ENCODE measurements around the gene TPT1.
A peak's percentile ranks its signal among the peaks of the same experiment; 100 is the strongest.
"Not testable (repeated sequence)": the region's sequence is repeated elsewhere in the genome, so short reads cannot be mapped to it uniquely, and the experiment has no call there.

TPT1 gene

DNA sequence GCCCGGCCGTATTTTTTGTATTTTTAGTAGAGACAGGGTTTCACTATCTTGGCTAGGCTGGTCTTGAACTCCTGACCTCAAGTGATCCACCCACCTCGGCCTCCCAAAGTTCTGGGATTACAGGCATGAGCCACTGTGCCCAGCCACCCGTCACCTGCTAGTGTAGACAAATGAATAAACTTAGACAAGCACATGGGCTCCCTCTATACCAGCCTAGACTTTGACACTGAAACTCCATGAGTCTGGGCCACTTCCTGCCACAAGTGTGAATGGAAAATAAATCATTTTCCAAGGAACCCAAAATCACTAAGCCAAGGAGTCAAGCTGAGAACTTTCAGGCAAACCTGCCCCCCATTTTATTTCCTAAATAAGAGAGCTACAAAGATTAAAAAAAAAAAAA lies 27.0 kb upstream of the TPT1 start:
- DNase-seq (ENCODE audit: low read depth in 4 of 4, low spot score in 1 of 4): no peak

DNA sequence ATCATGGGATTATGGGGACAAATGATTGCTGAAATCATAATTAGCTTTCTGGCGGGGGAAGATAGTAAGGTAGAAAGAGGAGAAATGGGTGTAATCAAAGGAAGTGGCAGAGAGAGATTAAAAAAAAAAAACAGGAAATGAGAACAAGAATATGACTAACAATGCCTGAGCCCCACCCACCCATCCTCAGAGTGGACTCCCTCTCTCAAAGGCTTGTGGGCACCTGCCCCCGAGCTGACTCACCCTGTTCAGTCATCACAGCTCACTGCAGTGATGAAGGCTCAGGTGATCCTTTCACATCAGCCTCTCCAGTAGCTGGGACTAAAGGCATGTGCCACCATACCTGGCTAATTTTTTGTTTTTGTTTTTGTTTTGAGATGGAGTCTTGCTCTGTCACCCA lies 26.4 kb upstream of the TPT1 start:
- peak; percentile 65 to 88 (median 77) for DNase-seq (ENCODE audit: low read depth in 4 of 4, low spot score in 1 of 4)

DNA sequence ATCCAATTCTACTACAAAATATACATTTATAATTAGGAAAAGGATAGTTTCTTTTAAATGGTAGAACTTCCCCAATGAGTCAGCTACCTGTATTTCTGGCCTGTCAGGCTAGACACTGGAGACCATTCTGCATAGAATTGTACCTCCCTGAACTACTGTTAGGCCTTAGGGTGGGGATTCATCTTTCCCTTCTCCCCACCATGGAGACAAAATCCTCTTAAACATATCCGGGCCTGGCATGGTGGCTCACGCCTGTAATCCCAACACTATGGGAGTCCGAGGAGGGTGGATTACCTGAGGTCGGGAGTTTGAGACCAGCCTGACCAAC lies 24.5 kb upstream of the TPT1 start:
- DNase-seq (ENCODE audit: low read depth in 4 of 4, low spot score in 1 of 4): no peak

DNA sequence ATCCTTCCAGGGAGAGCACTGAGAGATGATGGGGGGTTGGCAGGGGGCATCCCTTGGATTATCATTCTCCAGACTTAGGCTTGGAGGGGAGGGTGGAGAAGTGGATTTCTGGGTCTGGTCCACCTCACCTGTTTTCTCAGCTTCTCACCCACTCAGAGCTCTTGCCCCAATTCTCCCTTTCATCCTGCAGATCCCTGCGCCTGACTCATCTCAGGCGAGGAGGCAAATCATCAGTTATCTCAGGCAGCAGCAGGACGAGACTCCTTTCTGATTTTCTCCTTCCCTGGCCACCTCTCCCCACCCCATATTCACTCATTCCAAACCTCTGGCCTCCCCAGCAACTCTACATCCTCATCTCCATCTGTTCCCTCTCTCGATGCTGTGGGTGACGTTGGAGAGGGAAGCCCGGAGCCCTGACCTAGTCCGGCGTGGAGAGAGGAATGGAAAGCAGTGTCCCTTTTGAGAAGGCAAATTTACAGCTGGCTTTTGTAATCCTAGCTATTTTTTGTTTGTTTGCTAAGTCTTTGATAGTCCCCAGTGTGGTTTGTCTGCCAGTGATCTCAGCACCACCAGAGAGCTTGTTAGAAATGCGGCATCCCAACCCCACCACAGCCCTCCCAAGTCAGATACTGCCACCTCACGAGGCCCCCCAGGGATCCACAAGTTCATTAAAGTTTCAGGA lies 24.0 kb upstream of the TPT1 start:
- DNase-seq (ENCODE audit: low read depth in 4 of 4, low spot score in 1 of 4): no peak

DNA sequence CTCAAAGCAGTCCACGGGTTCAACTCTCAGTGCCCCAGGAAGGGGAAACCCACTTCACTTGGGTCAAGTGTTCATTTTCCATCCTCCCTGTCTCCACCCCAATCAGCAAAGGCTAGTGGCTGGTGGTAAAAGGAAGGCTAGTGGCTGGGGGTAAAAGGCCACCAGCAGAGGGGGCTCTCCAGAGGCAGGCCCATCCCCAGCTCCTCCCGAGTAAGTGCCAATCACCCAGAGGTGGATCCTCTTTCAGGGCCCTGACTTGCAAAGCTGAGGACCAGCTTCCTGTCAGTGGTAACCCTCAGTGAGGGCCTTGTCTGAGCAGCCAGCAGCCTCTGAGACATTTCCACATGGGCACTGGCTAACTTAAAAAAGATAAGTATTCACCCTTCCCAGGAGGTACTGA lies 22.0 kb upstream of the TPT1 start:
- no peak for DNase-seq (ENCODE audit: low read depth in 4 of 4, low spot score in 1 of 4)

DNA sequence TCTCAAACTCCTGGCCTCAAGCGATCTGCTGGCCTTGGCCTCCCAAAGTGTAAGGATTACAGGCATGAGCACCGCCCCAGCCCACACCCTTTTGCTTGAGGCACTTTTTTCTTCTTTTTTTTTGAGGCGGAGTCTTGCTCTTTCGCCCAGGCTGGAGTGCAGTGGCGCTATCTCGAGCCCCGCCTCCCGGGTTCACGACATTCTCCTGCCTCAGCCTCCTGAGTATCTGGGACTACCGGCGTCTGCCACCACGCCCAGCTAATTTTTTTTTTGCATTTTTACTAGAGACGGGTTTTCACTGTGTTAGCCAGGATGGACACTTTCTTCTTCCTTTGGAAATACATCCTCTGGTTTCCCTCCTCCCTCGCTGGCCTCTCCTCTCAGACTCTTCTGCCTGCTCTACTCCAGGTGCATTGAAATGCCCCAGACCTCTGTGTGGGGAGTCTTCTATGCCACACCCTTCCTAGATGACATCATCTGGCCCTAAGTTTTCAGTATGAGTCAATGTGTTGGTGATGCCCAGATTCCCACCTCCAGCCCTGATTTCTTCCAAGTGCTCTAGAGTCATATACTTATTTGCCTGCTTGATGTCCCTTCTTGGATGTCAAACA lies 20.7 kb upstream of the TPT1 start:
- DNase-seq (ENCODE audit: low read depth in 4 of 4, low spot score in 1 of 4): no peak

DNA sequence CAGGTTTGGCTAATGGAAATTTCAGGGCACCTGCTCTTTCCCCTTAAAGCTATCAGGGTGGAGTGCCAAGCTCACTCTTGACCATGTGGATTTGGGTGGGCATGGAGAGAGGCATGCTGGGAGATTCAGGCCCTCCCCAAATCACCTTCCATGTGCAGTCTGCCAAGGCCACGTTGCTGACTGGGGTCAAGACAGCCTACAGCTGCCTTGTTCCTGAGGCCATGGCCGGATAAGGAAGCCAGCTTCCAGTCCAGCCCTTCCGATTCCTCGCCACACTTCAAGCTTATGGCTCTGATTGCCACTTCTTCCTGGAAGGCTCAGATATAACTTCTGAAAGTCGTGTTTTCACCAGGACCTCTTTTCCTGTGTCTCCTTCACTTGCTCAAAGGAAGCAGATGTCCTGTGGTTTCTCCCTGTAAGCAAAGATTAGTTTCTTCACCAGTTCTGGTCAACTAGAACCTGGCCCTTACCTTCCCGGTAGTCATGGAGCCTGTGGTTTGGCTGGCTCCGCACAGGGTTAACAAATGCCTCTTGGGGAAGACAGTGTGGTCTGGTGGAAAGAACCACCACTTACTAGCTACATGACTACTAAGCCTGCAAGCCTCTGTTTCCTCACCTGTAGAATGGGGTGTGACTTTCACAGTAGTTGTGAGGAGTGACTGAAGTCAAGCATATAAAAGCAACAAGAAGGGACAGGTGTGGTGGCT lies 16.1 kb upstream of the TPT1 start:
- DNase-seq (ENCODE audit: low read depth in 4 of 4, low spot score in 1 of 4): no peak

DNA sequence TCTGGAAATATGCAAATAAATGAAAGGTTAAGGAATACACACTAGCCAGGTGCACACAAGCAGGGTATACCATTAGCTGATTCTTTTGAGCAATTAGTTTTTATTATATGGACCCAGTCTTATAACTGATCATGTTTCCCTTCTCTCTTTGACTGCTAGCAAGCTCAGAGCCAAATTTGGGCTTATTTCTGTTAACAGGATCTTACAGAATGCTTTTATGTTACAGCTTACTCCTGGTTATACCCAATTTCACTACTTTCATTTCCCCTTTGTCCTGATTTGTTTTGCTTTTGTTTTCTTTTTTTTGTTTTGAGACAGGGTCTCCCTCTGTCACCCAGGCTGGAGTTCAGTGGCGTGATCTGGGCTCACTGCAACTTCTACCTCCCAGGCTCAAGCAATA lies 12.9 kb upstream of the TPT1 start:
- DNase-seq (ENCODE audit: low read depth in 4 of 4, low spot score in 1 of 4): no peak

DNA sequence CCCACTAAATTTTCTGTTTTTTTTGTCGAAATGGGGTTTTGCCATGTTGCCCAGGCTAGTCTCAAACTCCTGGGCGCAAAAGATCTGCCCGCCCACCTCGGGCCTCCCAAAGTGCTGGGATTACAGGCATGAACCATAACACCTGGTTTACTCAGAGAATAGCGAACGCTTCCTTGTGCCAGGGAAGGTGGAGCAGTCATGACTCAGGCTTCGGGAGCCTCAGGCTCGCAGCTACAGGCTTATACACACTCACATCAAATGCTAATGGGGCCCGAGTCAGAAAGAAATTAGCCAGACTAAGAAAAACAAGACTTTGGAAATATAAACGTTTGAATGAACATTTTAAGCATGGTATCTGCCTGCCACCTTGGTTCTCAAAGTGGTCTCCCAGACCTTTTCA lies 11.0 kb upstream of the TPT1 start:
- DNase-seq (ENCODE audit: low read depth in 4 of 4, low spot score in 1 of 4): no peak

DNA sequence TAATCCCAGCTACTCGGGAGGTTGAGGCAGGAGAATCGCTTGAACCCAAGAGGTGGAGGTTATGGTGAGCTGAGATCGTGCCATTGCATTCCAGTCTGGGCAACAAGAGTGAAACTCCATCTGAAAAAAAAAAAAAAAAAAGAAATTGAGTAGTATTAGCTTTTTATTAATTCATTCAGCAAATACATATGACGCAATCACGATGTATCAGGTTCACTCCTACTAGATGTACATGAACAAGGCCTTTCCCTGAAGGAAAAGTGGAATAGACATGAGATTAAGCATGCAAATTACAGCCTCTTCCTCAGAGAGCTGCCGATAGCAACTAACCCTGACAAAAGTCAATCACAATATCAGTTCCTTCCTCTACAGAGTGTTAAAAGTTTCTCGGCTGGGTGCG lies 9.2 kb upstream of the TPT1 start:
- DNase-seq (ENCODE audit: low read depth in 4 of 4, low spot score in 1 of 4): no peak

DNA sequence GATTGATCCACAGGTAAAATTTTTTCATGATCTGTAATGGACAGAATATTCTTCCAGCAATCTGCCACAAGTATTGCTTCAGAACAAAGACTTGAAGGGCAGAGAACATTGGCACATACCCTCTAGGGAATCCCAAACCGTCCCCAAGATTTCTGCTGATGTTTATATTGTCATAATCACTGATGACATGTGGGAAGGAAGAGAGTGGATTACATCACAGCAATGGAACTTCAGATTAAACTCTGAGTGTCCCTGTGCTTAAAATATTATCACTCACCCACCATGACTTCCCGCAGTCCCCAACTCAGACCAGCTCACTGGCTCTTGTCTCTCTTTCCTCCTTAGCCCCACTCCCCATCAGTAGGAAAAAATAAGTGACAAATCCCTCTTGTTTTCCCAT lies 8.5 kb upstream of the TPT1 start:
- no peak for DNase-seq (ENCODE audit: low read depth in 4 of 4, low spot score in 1 of 4)

DNA sequence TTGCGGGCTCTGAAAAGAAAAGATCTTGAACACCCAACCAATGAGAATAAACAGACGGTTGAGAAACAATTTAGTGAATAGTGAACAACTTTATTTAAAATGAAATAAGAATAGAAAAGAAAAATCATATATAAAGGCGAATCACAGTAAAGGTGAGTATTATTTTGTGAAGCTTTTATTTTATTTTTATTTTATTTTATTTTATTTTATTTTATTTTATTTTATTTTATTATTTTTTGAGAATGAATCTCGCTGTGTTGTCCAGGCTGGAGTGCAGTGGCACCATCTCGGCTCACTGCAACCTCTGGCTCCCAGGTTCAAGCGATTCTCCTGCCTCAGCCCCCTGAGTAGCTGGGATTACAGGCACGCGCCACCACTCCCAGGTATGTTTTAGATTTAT lies 3.1 kb upstream of the TPT1 start:
- not testable (repeated sequence) for DNase-seq (ENCODE audit: low read depth in 4 of 4, low spot score in 1 of 4)

DNA sequence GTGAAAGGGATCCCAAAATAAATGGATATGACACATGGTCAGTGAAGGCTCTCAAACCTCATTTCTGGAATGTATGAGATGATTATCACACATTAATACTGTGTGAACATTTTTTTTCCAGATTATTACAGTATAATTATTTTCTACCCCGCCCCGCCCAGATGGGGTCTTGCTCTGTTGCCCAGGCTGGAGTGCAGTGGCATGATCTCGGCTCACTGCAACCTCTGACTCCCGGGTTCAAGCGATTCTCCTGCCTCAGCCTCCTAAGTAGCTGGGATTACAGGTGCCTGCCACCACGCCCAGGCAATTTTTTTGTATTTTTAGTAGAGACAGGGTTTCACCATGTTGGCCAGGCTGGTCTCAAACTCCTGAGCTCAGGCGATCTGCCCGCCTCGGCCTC lies 2.1 kb upstream of the TPT1 start:
- DNase-seq (ENCODE audit: low read depth in 4 of 4, low spot score in 1 of 4): not testable (repeated sequence)

DNA sequence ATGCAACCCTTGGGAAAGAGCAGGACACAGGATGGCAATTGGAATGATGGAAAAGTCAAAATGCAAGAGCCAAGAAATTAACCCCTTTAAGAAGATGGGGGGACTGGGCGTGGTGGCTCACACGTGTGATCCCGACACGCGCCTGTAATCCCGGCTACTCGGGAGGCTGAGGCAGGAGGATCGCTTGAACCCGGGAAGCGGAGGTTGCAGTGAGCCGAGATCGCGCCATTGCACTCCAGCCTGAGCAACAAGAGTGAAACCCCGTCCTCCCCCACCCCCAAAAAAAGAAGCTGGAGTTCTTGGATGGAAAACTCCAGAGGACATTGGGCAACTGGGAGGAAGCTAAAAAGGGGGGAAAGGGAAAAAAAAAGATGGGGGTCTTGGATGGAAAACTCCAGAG lies 1.7 kb upstream of the TPT1 start:
- DNase-seq (ENCODE audit: low read depth in 4 of 4, low spot score in 1 of 4): not testable (repeated sequence)

DNA sequence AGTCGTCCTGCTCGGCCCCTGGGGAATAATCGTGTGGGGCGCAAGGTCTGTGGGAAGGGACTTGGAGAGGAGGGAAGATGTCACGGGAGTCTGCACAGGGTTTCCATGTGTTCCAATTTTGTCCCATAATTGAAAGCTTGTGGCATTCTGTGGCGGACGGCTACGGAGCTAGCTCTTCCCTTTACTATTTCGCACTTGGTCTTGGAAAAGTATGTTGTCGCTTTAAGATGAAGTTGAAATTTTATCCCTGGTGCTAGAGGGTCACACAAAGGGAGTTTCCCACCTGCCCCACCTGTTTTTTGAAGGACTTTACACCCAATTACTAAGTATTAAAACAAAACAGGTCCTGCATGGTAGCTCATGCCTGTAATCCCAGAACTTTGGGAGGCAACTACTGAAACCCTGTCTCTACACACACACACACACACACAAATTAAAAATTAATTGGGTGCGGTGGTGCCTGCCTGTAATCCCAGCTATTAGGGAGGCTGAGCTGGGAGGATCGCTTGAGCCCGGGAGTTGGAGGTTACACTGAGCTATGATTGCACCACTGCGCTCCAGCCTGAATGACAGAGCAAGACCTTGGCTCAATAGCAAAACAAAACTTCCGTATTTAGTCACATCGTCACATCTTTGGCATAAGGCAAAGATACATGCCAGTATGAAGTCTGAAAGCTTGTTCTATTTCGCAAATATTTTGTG lies 967 bp upstream of the TPT1 start:
- DNase-seq (ENCODE audit: low read depth in 4 of 4, low spot score in 1 of 4): no peak

DNA sequence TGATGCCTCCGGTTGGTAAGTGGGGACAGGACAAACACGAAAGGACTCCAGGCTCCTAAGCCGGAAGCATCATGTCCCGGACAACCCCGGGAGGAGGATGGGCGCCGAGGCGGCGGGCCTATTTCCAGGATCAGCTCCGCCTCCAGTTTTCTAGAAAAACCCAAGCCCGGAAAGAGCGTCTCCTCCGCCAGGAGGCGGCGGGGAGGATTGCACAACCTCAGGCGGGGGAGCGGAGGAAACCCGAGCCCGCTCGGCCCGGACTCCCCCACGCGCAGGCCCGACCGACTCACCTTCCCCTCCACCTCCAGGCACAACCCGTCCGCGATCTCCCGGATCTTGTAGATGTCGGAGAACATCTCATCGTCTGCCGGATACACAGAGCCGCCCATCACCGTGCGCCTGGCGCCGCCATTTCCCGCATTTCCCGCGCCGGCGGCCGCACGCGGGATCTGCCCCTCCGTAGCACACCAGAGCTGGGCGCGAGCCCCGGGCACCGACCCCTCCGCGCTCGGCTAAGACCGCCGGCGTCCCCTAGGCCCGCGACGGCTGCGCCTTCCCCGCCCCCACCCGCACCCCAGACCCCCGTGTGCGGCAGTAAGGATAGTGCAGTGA lies 455 bp downstream of the TPT1 start:
- peak; percentile 54 to 67 (median 61) for DNase-seq (ENCODE audit: low read depth in 4 of 4, low spot score in 1 of 4)

DNA sequence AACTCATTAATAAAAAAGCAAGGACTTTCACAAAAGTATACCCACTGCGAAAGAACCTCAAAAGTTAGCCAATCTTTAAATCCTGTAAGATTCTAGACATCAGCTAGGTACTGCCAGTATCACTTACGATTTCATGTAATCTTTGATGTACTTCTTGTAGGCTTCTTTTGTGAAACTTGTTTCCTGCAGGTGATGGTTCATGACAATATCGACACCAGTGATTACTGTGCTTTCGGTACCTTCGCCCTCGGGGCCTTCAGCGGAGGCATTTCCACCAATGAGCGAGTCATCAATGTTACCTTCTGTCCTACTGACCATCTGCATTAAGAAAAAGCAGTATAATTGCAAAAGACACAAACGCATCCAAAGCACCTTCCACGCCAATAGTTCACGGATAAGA lies 1.1 kb downstream of the TPT1 start:
- DNase-seq (ENCODE audit: low read depth in 4 of 4, low spot score in 1 of 4): peak in 1 of 4 experiments; percentile 29

DNA sequence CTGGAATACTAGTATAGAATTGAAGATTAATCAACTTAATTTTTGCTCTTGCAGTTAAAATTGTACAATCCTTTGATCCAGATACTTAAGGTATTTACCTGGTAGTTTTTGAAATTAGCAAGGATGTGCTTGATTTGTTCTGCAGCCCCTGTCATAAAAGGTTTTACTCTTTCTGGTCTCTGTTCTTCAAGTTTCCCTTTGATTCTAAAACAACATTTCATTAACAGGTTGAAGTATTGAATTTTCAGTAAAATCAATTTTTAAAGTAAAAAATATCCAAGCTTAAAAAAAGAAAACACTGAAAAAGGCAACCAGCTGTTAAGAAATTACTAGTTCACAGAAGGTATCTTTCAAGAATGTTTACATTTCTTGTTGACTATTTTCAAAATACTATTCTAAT lies 1.6 kb downstream of the TPT1 start:
- no peak for DNase-seq (ENCODE audit: low read depth in 4 of 4, low spot score in 1 of 4)

DNA sequence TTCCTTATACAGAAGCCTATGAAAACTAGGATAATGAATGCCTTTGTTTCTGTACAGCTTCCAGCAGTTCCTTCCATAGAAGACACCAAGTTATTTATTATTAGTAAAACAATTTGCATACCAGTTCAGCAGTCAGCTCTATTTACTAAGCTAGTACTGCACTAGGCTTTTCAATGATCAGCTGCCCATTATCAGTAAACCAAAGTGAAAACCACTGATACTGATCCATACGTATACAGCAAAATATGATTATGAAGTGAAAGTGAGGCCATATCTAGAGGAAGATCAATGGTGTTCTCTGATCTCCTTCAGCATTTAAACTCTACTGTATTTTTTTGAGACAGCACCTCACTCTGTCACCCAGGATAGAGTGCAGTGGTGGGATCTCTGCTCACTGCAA lies 3.2 kb downstream of the TPT1 start:
- DNase-seq (ENCODE audit: low read depth in 4 of 4, low spot score in 1 of 4): no peak

DNA sequence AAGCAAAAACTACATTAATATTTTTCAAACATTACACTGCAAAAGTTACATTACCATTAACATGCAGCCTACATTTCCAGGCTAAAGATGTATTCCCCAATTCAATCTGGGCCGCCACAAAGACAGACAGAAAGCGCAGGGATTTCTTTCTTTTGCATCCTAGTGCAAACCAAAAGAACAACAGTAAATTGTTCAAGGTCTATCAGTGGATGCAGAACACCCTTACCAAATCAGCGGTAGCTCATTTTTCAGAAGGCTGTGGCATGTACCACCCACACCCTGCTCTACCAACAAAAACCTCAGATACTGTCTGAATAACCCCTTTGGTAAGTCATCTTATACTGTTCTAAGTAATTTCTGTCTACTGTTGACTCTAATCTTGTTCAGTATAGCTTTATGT lies 3.6 kb downstream of the TPT1 start:
- DNase-seq (ENCODE audit: low read depth in 4 of 4, low spot score in 1 of 4): no peak

DNA sequence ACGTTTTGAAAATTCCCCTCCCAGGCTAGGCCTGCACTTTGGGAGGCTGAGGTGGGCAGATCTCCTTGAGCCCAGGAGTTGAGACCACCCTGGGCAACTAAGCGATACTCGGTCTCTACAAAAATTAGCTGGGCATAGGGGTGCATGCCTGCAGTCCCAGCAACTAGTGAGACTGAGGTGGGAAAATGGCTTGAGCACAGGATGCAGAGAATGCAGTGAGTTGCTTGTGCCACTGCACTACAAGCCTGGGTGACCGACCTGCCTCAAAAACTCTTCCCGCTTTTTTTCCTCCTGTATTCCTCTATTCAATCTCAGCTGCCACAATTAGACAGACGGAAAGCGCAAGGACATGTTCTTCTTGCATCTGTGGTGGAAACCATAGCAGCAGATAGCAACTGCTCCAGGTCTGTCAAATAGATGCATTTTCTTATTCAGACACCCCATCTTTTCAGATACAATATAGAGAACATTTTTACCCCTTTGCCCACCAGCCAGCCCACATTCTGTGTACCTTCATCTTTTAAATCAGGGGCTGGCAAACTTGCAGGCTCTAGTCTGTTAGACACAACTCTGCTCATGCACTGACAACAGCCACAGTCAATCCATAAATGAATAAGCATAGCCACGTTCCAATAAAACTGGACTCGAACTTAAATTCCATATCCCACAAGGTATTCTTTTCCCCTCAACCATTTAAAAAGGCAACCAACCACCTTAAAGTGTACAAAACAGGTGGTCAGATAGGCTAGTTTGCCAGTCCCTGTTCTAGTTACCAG lies 4.8 kb downstream of the TPT1 start:
- no peak for DNase-seq (ENCODE audit: low read depth in 4 of 4, low spot score in 1 of 4)
